HepG2 (cell line): ENCODE results near the gene PPP2R5B. TPM values are rescaled to one million over a fixed set of nuclear protein-coding genes. Genes with fewer than 3 reads are reported as not detected.

Experiments
- ATAC-seq: fragments of 200-7000 bp; cut with Tn5 transposase; 3 replicates; pipeline ENCODE4 v1.9.1; 2020; ENCODE audit warnings: mild to moderate bottlenecking, moderate library complexity
- BruUV-seq: library from RNA; stranded (reverse); fragments of 400-500 nt; replicated peaks from 2 replicates; lab custom pipeline; 2021; lab: Mats Ljungman, UMichigan
- CTCF ChIA-PET: fragments of 300-600 bp; formaldehyde crosslinking; extraction: SDS; loops from one replicate; lab custom pipeline; 2021; ENCODE audit warnings: low total read pairs, inconsistent platforms, low intra/inter-chr PET ratio; lab: Yijun Ruan, JAX
- POLR2A ChIA-PET: fragments of 350-600 bp; sonication (Branson Sonifier 250); formaldehyde crosslinking; loops from one replicate; lab custom pipeline; 2020; ENCODE audit warnings: antibody characterized with exemption, inconsistent platforms; lab: Yijun Ruan, JAX
- DNase-seq: peaks from one replicate; pipeline ENCODE4 v3.0.0-alpha.2; 2015; ENCODE audit warnings: low spot score
- FAIRE-seq: peaks from 3 replicates; lab custom pipeline; 2011; peaks lifted over from hg19 to GRCh38; lab: Jason Lieb, UNC
- H2AFZ ChIP-seq: one replicate; pipeline ENCODE4 v1.6.1; 2011; ENCODE audit warnings: low read length, inconsistent platforms
- H3K27ac ChIP-seq: fragments of 300-600 bp; 3 replicates; pipeline ENCODE4 v1.8.0; 2011; ENCODE audit warnings: mixed run types, mild to moderate bottlenecking, mixed read lengths, low read length, inconsistent platforms; ENCODE audit not compliant: insufficient read depth; ENCODE audit errors: extremely low read length
- H3K27me3 ChIP-seq, 2 experiments: fragments of 200-600 bp in 1 of 2; 2 replicates in 1 of 2; 3 replicates in 1 of 2; pipeline versions ENCODE4 v1.6.0 to v1.8.0; 2011; ENCODE audit warnings: low read length in 2 of 2, mild to moderate bottlenecking in 2 of 2, moderate library complexity in 2 of 2, inconsistent platforms in 1 of 2; ENCODE audit not compliant: insufficient read depth in 2 of 2, control insufficient read depth in 1 of 2
- H3K36me3 ChIP-seq, 2 experiments: fragments of 200-600 bp in 1 of 2; replicated peaks in 1 of 2; 2 replicates in 1 of 2; 3 replicates in 1 of 2; pipeline versions ENCODE4 v1.5.1 to v1.8.0; 2011; ENCODE audit warnings: low read length in 2 of 2, inconsistent platforms in 1 of 2; ENCODE audit not compliant: insufficient read depth in 2 of 2, control insufficient read depth in 1 of 2
- H3K4me1 ChIP-seq: 2 replicates; pipeline ENCODE4 v1.5.1; 2012; ENCODE audit warnings: low read length, inconsistent platforms; ENCODE audit not compliant: insufficient read depth
- H3K4me2 ChIP-seq: 2 replicates; pipeline ENCODE4 v1.6.0; 2011; ENCODE audit warnings: low read depth, low read length, inconsistent platforms
- H3K4me3 ChIP-seq, 3 experiments: fragments of 200-600 bp in 1 of 3; sonication (generic), shearing (Covaris generic) in 1 of 3; replicated peaks in 1 of 3; 2 replicates each; pipeline ENCODE4 v1.5.1; 2011 to 2016; ENCODE audit warnings: low read length in 3 of 3, inconsistent platforms in 2 of 3, low read depth in 2 of 3, mild to moderate bottlenecking in 2 of 3, control low read depth in 1 of 3, mixed read lengths in 1 of 3; ENCODE audit not compliant: insufficient read depth in 1 of 3
- H3K79me2 ChIP-seq: one replicate; pipeline ENCODE4 v1.6.1; 2011; ENCODE audit warnings: low read length, inconsistent platforms; ENCODE audit not compliant: insufficient read depth
- H3K9ac ChIP-seq: 2 replicates; pipeline ENCODE4 v1.6.0; 2011; ENCODE audit warnings: mild to moderate bottlenecking, low read depth, low read length, inconsistent platforms; ENCODE audit not compliant: insufficient read depth
- H3K9me3 ChIP-seq: 2 replicates; pipeline ENCODE4 v1.5.1; 2012; ENCODE audit warnings: mild to moderate bottlenecking, low read length
- H4K20me1 ChIP-seq: 2 replicates; pipeline ENCODE4 v1.6.0; 2011; ENCODE audit warnings: inconsistent platforms, mild to moderate bottlenecking, low read length, moderate library complexity; ENCODE audit not compliant: insufficient read depth
- BRCA1 ChIP-seq: sonication (generic); formaldehyde crosslinking; IDR thresholded peaks from 2 replicates; pipeline ENCODE4 v1.4.0; 2020; ENCODE audit warnings: missing genetic modification reagents
- EEA1 ChIP-seq: sonication (generic); formaldehyde crosslinking; IDR thresholded peaks from 2 replicates; pipeline ENCODE4 v1.5.1; 2020; ENCODE audit warnings: mild to moderate bottlenecking, missing genetic modification reagents, borderline replicate concordance
- HNRNPUL1 ChIP-seq: fragments of 200-400 bp; formaldehyde crosslinking; IDR thresholded peaks from 2 replicates; pipeline ENCODE4 v1.6.1; 2017; ENCODE audit warnings: low read depth, mild to moderate bottlenecking, low read length, moderate library complexity
- NCOA5 ChIP-seq: sonication (generic); formaldehyde crosslinking; IDR thresholded peaks from 2 replicates; pipeline ENCODE4 v1.4.0; 2020; ENCODE audit warnings: missing genetic modification reagents
- NCOR1 ChIP-seq: fragments of 200-600 bp; sonication (generic); IDR thresholded peaks from 2 replicates; pipeline ENCODE4 v1.7.0; 2017; ENCODE audit warnings: antibody characterized with exemption, low read length, borderline replicate concordance
- NR2F6 ChIP-seq, 2 experiments: IDR thresholded peaks; 2 replicates each; pipeline ENCODE4 v1.6.1; 2016; ENCODE audit warnings: antibody characterized with exemption in 1 of 2, mild to moderate bottlenecking in 1 of 2
- PHF8 ChIP-seq: sonication (generic); formaldehyde crosslinking; IDR thresholded peaks from 2 replicates; pipeline ENCODE4 v1.5.0; 2020; ENCODE audit warnings: missing genetic modification reagents
- REL ChIP-seq: sonication (generic); formaldehyde crosslinking; conservative IDR thresholded peaks from 2 replicates; pipeline ENCODE4 v1.8.0; 2022; ENCODE audit warnings: mild to moderate bottlenecking, missing genetic modification reagents, moderate library complexity
- SAFB2 ChIP-seq: sonication (generic); formaldehyde crosslinking; IDR thresholded peaks from 2 replicates; pipeline ENCODE4 v1.5.1; 2020; ENCODE audit warnings: missing genetic modification reagents, low read depth, mild to moderate bottlenecking, borderline replicate concordance
- SATB2 ChIP-seq: sonication (generic); formaldehyde crosslinking; IDR thresholded peaks from 2 replicates; pipeline ENCODE4 v1.5.0; 2020; ENCODE audit warnings: missing genetic modification reagents
- SP4 ChIP-seq: sonication (generic); formaldehyde crosslinking; IDR thresholded peaks from 2 replicates; pipeline ENCODE4 v1.8.1; 2023; ENCODE audit warnings: mild to moderate bottlenecking, missing genetic modification reagents
- ZEB1 ChIP-seq: IDR thresholded peaks from 2 replicates; pipeline ENCODE4 v1.6.1; 2012; ENCODE audit warnings: mild to moderate bottlenecking, low read depth, inconsistent platforms; ENCODE audit not compliant: insufficient replicate concordance
- ZNF256 ChIP-seq: sonication (generic); formaldehyde crosslinking; conservative IDR thresholded peaks from 2 replicates; pipeline ENCODE4 v1.4.0; 2020; ENCODE audit warnings: missing genetic modification reagents
- ZNF354B ChIP-seq: sonication (generic); formaldehyde crosslinking; IDR thresholded peaks from 2 replicates; pipeline ENCODE4 v1.8.0; 2022; ENCODE audit warnings: mild to moderate bottlenecking, missing genetic modification reagents
- ZNF431 ChIP-seq: sonication (generic); formaldehyde crosslinking; IDR thresholded peaks from 2 replicates; pipeline ENCODE4 v1.9.0; 2022; ENCODE audit warnings: missing genetic modification reagents, low read depth, mild to moderate bottlenecking, borderline replicate concordance
- ZNF816 ChIP-seq: sonication (generic); formaldehyde crosslinking; IDR thresholded peaks from 2 replicates; pipeline ENCODE4 v1.8.0; 2022; ENCODE audit warnings: missing genetic modification reagents, mild to moderate bottlenecking, borderline replicate concordance
- WGBS: methylation state at CpG from one replicate; pipeline ENCODE4 v1.1.6; 2017; ENCODE audit warnings: low lambda C conversion rate; 5-methylcytosine and 5-hydroxymethylcytosine counted together
- in situ Hi-C: cut with HindIII; loops from 2 replicates; pipeline ENCODE4 v1.10.0; 2017; ENCODE audit warnings: low pct_unique_long_range_greater_than_20kb; ENCODE audit not compliant: extremely low pct_ligation_motif_present
- intact Hi-C: fragments of 100-400 bp; cut with micrococcal nuclease; formaldehyde crosslinking; loops from one replicate; pipeline ENCODE4 v1.10.0; 2022; ENCODE audit not compliant: unreplicated experiment
- polyA plus RNA-seq, 8 experiments: library from polyadenylated mRNA; depleted of rRNA in 3 of 8; stranded (reverse) in 7 of 8; unstranded in 1 of 8; fragments of >200 nt; fragmentation: Illumina TruSeq in 4 of 8; extraction: Trizol in 4 of 8; gene quantifications; 2 replicates each; pipeline versions ENCODE4 v1.2.1 to v1.2.3, GENCODE V29; 2011 to 2016; ENCODE audit warnings: low read depth in 4 of 8, missing spikeins in 1 of 8, mixed read lengths in 1 of 8; ENCODE audit not compliant: insufficient read depth in 1 of 8
- total RNA-seq, 5 experiments: library from RNA; depleted of rRNA; stranded (reverse); fragments of >200 nt; fragmentation: Illumina TruSeq; extraction: Trizol; gene quantifications; 2 replicates each; pipeline ENCODE4 v1.2.3, GENCODE V29; 2016; ENCODE audit warnings: low read depth in 1 of 5
- TF ChIP-seq, protein P1 (sequence below): sonication (generic); formaldehyde crosslinking; IDR thresholded peaks from 2 replicates; pipeline ENCODE4 v1.4.0; 2020; ENCODE audit warnings: missing genetic modification reagents
- TF ChIP-seq, protein P2 (sequence below): IDR thresholded peaks from 2 replicates; pipeline ENCODE4 v1.6.1; 2016; ENCODE audit warnings: missing compliant biosample characterization, missing genetic modification reagents, borderline replicate concordance

The PPP2R5B gene
- total and polyA plus RNA-seq, 2 of the 13 experiments (the other 11 are each of a cell fraction or from before 2014, with no cell fraction given): 2.3 to 8.3 TPM

DNA sequence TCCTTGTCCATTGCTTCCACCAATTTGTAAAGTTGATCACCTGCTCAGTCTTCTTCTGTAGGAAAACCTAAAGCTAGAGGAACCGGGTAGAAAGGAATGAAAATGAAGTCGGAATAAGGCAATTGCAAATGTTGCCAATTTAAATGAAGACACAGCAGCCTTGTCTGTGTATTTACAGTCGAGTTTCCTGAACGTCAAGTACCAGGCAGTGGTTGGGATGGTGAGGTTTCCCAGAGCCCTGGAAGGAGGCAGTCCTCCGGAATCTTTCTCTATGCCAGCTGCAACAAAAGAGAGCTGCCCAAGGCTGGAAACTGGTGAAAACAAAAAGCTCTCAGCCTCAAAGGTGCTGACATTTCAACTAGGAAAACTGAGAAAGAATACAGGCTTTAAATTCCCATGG lies 29.7 kb downstream of the PPP2R5B start:
- POLR2A ChIA-PET: no interaction called here
- 24% methylated on average over 5 of the region's 5 CpGs for WGBS

DNA sequence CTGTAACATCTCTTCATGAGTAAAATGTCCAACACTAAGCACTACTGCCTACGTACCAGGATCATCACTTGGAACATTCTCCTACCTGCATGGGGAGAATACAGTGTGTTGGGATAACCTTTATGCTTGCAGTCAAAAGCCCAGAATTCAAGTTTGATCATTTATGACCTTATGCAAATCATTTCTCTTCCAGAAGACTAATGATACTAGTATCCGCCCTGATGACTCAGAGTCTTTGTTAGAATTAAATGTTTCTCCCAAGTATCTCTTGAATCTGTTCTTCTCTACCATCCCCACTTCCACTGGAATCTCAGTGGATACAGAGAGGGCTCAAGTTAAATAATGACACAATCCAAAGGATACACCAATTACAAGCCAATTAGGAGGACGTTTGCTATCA lies 35.0 kb downstream of the PPP2R5B start:
- Histone ChIP-seq H3K9me3 (no peaks in the 10 kb centered on the region), H3K27ac (no peak overlapping the region), H3K36me3 (no peaks in the 10 kb centered on the region)
- WGBS: 38% methylated on average over 3 of the region's 3 CpGs
- POLR2A ChIA-PET: no interaction called here
- DNase-seq (no peak), FAIRE-seq (no peak)
- TF ChIP-seq ZNF816 (no peak), NCOR1 (no peak), BRCA1 (CRISPR knock-in tag) (no peak), SP4 (CRISPR knock-in tag) (no peak), ZNF431 (CRISPR knock-in tag) (no peak), NR2F6 (IDR thresholded peaks at IDR 0.05) (no peak), NR2F6 (CRISPR knock-in tag; IDR thresholded peaks at IDR 0.05) (no peak), SAFB2 (CRISPR knock-in tag) (no peak), ZEB1 (no peak), ZNF354B (CRISPR knock-in tag) (no peak), REL (no peak), NCOA5 (CRISPR knock-in tag) (no peak), ZNF256 (CRISPR knock-in tag) (no peak), EEA1 (CRISPR knock-in tag) (no peak)
- TF ChIP-seq, protein P1, sequence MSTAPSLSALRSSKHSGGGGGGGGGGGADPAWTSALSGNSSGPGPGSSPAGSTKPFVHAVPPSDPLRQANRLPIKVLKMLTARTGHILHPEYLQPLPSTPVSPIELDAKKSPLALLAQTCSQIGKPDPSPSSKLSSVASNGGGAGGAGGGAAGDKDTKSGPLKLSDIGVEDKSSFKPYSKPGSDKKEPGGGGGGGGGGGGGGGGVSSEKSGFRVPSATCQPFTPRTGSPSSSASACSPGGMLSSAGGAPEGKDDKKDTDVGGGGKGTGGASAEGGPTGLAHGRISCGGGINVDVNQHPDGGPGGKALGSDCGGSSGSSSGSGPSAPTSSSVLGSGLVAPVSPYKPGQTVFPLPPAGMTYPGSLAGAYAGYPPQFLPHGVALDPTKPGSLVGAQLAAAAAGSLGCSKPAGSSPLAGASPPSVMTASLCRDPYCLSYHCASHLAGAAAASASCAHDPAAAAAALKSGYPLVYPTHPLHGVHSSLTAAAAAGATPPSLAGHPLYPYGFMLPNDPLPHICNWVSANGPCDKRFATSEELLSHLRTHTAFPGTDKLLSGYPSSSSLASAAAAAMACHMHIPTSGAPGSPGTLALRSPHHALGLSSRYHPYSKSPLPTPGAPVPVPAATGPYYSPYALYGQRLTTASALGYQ (CRISPR knock-in tag): no peak
- TF ChIP-seq, protein P2, sequence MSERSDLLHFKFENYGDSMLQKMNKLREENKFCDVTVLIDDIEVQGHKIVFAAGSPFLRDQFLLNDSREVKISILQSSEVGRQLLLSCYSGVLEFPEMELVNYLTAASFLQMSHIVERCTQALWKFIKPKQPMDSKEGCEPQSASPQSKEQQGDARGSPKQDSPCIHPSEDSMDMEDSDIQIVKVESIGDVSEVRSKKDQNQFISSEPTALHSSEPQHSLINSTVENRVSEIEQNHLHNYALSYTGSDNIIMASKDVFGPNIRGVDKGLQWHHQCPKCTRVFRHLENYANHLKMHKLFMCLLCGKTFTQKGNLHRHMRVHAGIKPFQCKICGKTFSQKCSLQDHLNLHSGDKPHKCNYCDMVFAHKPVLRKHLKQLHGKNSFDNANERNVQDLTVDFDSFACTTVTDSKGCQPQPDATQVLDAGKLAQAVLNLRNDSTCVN (CRISPR knock-in tag): no peak
- TF ChIP-seq, all 625 proteins: peak for 0
- H3K27me3 ChIP-seq: no peaks in the 10 kb centered on the region; a peak in 1 of 5 replicates
- peaks cover 10% of the 10 kb centered on the region for H3K4me1 ChIP-seq
- no TSS peak for BruUV-seq
- H3K4me2 ChIP-seq: no peak overlapping the region
- no peaks in the 10 kb centered on the region for H4K20me1 ChIP-seq
- CTCF ChIA-PET: no interaction called here
- H3K79me2 ChIP-seq: no peaks in the 10 kb centered on the region
- H2AFZ ChIP-seq: no peak overlapping the region
- intact Hi-C loops (no loop called here), in situ Hi-C loops (no loop called here)
- no peak overlapping the region for H3K4me3 ChIP-seq
- no peak overlapping the region for H3K9ac ChIP-seq
- no peak for ATAC-seq

More for the DNA sequence above, 29.7 kb downstream of the PPP2R5B start:
- DNase-seq (no peak), ATAC-seq (no peak), FAIRE-seq (no peak)
- Histone ChIP-seq H3K9ac (no peak overlapping the region), H3K79me2 (no peaks in the 10 kb centered on the region), H3K27ac (no peak overlapping the region), H4K20me1 (no peaks in the 10 kb centered on the region), H2AFZ (no peak overlapping the region), H3K9me3 (no peaks in the 10 kb centered on the region), H3K4me2 (no peak overlapping the region), H3K36me3 (no peaks in the 10 kb centered on the region), H3K27me3 (peaks cover 0 to 3% of the 10 kb centered on the region in 2 experiments; a peak in 2 of 5 replicates), H3K4me3 (no peak overlapping the region), H3K4me1 (no peaks in the 10 kb centered on the region)
- BruUV-seq: no TSS peak
- CTCF ChIA-PET: no interaction called here
- in situ Hi-C loops: no loop called here
- TF ChIP-seq PHF8 (CRISPR knock-in tag) (no peak), SATB2 (CRISPR knock-in tag) (no peak), HNRNPUL1 (no peak)
- intact Hi-C loops: no loop called here
